Left cardiac atrium (tissue), 4 donors: ENCODE measurements around the gene JMJD6. TPM values are rescaled to one million over a fixed set of nuclear protein-coding genes. Genes with fewer than 3 reads are reported as not detected.
A peak's percentile ranks its signal among the peaks of the same experiment; 100 is the strongest.

Source experiments
- ATAC-seq, 2 donors: fragments of 200-7000 bp; cut with Tn5 transposase; one replicate each; pipeline ENCODE4 v1.9.1; 2020; ENCODE audit warnings: mild to moderate bottlenecking in 2 of 2, moderate library complexity in 2 of 2
- DNase-seq: peaks from one replicate; pipeline ENCODE4 v3.0.0-alpha.2; 2020
- intact Hi-C, 2 donors: fragments of 100-400 bp; cut with DNase I; formaldehyde crosslinking; loops; one replicate each; pipeline versions ENCODE4 v1.14.1 to v1.15.1; 2022 to 2023
- total RNA-seq, 2 donors: library from RNA; stranded (reverse); fragmentation: NEBNext Ultra II Directional; extraction: Animal tissue kit (Norgen Biotek cat#: 25700); gene quantifications; one replicate each; pipeline ENCODE4 v1.2.1, GENCODE V29; 2021
- donor health status: DM: no; HTN: yes; CAD: no.
- donor health status: DM: no; HTN: yes; CAD: no; lungs with severe emphysema.
- donor health status: DM: yes; HTN: yes; CAD: no.
- donor health status: Dilated cardiomyopathy.

The JMJD6 gene
- total RNA-seq, 2 donors from 2014 or later, result 44.9 to 55.3 TPM

DNA sequence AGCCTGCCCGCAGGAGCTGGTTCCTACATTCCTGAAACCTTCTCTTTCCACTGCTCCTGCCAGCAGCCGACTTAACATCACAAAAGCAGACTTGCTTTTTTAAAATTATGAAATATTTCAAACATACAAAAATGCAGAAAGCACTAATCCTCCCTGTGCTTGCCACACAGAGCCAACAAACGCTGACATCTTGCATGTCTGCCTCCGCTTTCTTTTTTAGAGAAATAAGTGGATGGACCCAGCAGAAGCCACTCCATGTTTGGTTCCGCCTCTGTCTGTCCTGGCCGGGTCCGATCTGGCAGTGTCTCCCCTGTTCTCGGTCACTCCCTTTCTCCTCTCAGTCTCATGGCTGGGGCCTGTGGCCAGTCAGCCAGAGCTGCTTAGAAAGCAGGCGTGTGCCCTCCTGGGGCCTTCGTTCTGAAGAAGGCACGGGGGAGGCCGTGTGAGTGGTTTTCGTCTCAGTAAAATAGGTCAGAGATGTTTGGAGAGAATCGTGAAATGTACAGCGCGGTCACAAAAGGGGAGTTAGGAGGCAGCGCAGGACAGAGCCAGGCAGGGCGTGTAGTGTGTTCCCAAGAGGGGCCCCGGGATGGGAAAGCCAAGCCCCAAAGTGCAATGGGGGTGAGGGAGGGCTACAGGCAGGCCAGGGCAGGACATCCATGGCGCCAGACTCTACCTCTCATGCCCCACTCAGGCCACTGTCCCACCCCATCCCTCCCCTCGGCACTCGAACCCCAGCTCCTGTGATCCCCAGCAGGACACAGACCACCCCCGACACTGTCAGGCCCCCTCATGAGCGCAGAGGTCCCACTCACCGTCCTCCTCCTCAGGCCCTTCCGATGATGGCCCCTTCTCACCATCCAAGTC, 38.9 kb downstream of the JMJD6 start:
- DNase-seq (peak; percentile 77), ATAC-seq (peak; percentile 50 to 53)
- intact Hi-C loops, result no loop called here

DNA sequence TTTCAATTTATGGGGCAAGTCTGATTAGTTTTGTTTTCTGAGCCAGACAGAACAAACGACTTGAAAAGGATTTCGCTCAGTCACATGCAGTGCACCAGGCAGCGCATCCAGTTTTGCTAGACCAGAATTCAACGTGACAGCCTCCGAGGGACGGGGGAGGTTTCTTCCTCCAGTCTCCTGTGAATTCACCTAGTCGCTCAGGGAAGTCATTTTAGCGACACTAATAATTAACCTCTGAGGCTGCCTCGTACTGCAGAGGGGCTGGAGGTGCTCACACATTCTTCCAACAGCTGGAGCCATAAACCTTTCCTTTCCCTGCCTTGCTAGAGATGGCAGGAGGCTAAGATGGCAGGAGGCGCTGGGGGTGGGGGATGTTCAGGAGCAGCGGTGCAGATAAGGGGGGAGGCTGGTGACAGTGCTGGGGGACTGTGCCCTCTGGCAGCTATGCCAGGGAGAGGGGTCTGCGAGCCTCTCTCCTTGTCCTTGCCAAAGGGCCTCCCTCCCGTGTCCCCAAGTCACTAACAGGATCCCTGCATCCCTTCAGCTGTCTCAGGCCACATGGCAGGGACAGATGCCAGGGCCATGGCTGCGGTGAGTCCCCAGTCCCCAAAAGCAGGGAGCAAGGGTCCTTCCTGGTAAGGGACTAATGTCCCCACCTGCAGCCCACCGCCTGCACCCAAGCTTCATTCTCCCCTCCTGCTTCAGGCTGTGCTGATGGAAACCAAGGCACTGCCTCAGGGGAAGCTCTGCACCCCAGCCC, 39.7 kb downstream of the JMJD6 start:
- intact Hi-C loops, result no loop called here
- DNase-seq (no peak), ATAC-seq (no peak)

DNA sequence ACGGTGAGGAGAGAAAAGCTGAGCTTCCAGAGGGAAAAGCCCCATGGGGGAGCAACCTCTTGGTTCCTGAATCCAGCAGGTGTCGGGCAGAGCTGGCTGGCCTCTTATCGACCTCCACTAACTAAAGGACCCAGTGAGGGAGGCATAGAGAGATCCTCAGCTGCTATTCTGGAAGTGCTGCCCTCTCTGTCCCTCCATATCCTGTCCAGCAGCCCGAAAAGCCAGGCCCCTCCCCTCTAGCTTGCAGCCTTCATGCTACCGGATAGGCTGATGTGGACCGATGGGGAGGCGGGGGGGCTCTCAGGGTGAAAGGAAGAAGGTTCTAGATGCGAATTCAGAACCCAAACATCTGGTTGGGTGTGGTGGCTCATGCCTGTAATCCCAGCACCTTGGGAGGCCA, 40.6 kb downstream of the JMJD6 start:
- ATAC-seq (peak in 1 of 2 donors; percentile 3), DNase-seq (no peak)
- intact Hi-C loops, result no loop called here

DNA sequence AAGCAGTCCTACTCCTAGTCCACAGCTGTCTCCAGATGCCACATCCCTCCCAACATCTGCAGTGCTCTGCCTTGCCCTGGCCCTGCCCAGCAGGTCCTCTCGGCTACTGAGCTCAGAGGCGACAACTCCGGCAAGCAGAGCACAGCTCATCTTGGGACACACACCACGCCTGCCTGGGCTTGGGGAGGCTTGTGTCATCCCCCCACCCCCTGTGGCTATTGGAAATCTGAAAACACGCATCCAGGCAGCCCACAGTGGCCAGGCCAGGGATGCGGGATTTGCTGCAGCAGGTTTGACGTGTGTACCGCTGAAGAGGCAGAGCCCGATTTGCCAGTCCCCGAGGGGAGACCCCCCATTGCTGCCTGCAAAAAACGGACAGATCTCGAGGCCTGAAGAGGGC, 41.0 kb downstream of the JMJD6 start:
- ATAC-seq (no peak), DNase-seq (no peak)
- intact Hi-C loops, result no loop called here

DNA sequence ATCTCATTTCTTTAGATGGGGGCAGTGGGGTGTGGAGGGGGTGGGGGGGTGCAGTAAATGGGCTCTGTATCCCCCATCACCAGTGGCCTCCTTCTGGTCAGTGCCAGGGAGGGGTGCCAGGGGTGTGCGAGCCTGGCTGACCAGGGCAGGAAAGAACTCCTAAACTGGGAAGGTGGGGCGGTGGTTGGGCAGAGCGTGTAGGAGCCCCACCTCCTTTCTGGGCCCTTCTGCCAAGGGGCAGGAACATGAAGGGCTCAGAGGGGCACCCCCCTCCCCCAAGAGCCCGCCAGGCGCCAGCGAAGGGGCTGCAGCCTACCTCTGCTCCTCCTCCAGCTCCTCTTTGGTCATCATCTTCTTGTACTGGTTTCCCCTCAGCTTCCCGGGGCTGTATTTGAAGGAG, 41.6 kb downstream of the JMJD6 start:
- ATAC-seq (no peak), DNase-seq (no peak)
- intact Hi-C loops, result loop anchor here in 1 of 2 donors (5.0 kb wide), 1 partner anchor 33 kb away; no protein-coding TSS in a partner anchor

DNA sequence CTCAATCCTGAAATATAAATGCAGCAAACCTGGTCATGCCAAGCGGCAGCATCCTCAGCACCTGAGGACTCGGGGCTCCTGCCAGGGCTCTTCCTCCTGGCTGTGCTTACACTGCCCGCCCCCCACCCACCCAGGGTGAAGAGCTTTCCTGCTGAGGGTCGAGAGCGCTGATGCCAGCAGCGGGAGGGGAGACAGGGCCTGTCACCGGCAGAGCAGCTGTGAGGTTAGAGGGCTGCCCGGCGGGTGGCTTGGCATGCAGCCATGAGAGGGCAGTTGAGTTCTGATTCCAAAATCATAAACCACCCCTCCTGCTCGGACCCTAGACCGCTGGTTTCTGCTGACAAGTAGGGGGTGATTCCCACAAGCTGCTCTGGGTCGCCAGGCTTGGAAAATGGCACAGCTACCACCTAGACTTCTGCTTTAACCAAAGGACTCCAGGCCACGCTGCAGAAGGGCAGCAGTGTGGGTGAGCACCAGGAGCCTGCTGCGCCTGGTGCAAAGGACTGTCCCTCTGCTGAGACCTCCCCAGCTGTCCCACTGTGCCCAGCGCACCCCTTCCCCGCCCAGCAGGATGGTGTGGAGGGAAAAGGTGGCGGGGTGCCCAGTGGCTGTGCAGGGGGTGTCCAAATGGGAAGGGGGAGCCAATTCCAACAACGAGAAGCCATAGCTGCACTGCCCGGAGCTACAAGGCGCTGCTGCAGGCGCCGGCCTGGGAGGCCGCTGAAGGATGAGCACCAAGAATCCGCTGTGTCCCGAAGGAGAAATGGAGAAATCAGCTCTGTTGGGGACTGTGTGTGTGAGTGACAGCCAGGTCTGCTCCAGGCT, 42.3 kb downstream of the JMJD6 start:
- DNase-seq (no peak), ATAC-seq (no peak)
- intact Hi-C loops, result loop anchor here in 1 of 2 donors (5.0 kb wide), 1 partner anchor 33 kb away; no protein-coding TSS in a partner anchor

DNA sequence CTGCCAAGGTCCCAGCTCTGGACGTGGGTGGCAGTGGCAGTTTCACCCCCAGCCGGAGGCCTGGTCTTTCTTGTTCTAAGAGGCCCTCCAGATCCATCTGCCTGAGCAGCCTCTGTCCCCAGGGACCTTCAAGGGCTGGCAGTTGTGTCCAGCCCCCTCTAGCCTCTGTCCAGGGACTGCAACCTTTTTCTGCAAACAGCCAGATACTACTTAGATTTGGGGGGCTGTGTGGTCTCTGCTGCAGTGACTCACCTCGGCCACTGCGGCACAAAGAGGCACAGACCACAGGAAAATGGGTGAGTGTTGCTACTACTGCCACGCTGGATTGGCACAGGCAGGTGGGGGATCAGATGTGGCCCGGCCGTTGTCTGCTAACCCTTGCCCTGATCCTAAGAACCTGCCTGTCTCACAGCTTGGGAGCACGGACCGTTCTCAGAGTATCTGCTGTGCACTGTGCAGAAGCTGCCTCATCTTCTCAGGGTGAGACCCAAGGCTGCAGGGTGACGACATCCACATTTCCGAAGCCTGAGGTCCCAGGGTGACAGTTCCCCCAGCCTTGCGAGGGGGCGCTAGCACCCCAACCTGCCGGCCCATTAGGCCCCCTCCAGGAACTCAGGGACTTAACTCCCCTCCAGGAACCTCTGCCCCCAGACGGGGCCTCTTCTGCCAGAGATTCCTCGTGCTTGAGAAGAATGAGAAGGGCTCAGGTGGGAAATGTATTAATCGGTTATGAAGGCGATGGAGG, 43.2 kb downstream of the JMJD6 start:
- ATAC-seq (no peak), DNase-seq (no peak)
- intact Hi-C loops, result loop anchor here in 1 of 2 donors (5.0 kb wide), 1 partner anchor 34 kb away; no protein-coding TSS in a partner anchor

DNA sequence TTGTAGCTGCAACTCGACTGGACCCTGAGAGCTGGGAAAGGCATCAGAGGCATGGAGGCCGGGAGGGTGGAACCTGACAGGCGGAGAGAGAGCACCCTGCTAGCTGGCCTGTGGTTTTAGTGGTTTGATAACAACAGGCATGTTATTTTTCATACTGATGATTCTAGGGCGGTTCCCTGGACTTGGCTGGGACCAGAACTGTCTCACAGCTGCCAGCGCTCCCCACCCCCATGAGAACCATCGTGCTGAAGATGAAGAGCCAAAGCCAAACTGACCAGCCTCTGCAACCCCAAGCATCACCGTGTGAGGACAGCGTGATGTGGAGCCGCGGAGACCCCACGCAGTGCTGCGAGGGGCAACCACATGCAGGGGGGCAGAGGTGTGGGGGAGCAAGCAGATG, 44.1 kb downstream of the JMJD6 start:
- DNase-seq (peak; percentile 69), ATAC-seq (peak; percentile 58 to 77)
- intact Hi-C loops, result loop anchor here in 1 of 2 donors (5.0 kb wide), 1 partner anchor 35 kb away; no protein-coding TSS in a partner anchor

DNA sequence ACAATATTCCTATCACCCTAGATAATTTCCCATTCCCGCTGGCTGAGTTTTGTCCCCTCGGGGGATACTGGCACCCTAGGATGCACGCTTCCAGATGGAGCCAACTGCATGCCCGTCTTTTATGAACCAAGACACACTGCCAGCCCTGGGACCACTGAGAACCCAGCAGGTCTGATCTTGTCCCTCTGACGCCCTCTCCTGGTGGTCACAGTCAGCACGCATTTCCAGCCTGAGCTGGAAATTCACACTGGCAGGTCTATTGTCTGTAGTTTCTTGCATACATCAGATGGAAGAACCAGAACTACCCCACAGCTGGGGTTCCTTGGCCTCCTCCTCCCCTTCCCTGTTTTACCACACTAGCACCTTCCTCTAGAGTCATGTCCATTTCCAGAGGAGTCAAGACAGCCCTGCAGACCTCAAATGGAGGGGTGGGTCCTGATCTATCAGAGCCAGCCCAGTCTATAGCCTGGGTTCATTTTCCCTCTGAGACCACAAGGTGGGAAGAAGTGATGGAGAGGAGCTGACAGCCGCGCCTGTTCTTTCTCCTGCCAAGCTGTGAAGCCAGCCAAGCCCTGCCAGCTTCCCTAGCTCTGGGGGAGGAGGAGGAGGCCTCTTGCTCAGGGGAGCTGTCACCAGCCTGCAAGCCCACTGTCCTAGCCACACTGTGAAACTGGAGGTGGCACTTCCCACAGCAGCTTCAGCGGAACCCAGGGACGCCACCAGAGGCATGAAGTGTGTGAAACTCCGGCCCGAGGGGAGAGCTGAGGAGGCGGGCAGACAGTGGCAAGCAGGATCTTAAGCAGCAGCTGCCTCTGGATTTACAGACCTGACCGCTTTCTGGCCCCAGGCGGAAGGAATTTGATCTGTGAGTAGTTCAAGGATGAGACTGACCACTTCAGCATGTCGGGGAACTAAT, 44.9 kb downstream of the JMJD6 start:
- peak; percentile 59 for ATAC-seq
- DNase-seq, result peak; percentile 80
- intact Hi-C loops, result loop anchor here in 1 of 2 donors (5.0 kb wide), 1 partner anchor 36 kb away; no protein-coding TSS in a partner anchor

DNA sequence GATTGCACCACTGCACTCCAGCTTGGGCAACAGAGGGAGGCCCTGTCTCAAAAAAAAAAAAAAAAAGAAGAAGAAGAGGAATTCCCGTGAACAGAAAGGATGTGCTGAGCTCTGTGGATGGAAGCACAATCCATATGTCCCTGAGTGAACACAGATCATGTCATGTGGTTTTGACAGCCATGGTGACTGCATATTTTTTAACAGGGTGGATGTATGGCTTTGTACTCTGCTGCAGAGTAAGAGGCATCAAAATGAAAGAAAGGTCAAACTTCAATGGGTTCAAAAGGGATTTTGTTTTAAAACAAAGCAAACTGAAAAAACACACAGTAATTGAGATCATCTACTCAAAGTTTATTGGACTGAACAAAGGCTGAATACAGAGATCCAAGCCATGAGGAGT, 47.2 kb downstream of the JMJD6 start:
- DNase-seq (no peak), ATAC-seq (no peak)
- intact Hi-C loops, result no loop called here

DNA sequence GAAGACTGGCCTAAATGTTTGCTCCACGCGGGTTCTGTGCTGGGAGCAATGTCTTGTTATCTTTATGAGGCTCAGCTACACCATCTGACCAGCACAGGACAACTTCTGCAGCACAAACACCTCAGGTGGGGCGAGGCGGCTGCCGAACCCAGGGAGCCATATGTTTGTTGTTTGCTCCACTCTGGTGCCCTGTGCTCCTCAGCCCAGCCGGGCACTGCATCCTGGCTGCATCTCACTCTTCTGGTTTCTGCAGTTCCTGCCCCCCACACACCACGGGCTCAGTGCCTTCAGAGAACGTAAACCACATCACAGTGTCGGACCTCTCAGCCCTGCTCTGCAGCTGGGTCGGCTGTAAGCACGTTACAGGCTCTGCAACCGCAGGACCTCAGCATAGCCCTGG, 48.1 kb downstream of the JMJD6 start:
- no peak for DNase-seq
- ATAC-seq, result no peak
- intact Hi-C loops, result no loop called here

DNA sequence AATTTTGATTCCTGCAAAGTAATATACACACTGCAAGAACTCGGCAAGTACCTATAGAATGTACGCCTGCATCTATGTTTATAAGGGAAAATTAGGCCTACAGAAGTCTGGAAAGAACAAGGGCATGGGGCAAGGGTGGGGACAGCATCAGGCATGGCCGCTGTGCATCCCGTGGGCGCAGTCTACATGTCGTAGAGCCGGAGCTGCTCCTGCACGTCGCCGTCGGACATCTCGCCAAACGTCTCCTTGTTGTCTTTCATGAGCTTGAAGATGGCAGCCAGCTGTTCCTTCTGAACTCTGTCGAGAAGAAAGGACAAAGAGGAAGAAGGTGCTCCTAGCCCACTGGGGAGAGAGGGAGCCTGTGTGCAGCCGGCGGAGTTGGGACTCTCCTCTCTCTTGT, 49.0 kb downstream of the JMJD6 start:
- DNase-seq, result no peak
- intact Hi-C loops, result no loop called here
- ATAC-seq, result no peak

DNA sequence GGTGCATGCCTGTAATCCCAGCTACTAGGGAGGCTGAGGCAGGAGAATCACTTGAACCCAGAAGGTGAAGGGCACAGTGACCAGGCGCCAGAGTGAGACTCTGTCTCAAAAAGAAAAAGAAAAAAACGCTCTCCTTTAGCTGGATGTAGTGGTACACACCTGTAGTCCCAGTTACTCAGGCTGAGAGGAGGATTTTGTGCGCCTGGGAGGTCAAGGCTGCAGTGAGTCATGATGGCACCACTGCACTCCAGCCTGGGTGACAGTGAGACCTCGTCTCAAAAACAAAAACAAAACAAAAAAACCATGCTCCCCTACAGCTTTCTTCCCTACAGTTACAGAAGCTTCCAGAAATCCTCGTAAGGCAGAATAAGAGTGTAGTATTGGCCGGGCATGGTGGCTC, 49.8 kb downstream of the JMJD6 start:
- DNase-seq, result no peak
- intact Hi-C loops, result no loop called here
- ATAC-seq, result no peak

DNA sequence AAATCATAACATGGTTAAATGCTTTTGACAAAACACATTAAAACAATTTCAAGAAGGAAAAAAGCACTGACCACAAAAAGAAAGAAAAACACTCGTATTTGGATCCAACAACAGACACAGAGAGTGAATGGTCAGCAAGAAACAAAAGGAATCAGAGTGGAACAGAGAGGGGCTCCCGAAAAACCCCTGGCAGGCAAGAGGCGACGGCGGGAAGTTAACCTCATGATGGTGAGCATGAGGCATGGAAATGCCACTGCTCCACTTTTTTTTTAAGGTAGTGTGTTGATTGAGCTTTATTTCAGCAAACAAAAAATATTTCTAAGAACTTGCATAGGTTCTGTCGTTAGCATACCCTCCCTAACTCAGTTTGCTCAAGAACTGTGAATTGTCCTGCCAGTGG, 50.8 kb downstream of the JMJD6 start:
- intact Hi-C loops, result no loop called here
- no peak for DNase-seq

DNA sequence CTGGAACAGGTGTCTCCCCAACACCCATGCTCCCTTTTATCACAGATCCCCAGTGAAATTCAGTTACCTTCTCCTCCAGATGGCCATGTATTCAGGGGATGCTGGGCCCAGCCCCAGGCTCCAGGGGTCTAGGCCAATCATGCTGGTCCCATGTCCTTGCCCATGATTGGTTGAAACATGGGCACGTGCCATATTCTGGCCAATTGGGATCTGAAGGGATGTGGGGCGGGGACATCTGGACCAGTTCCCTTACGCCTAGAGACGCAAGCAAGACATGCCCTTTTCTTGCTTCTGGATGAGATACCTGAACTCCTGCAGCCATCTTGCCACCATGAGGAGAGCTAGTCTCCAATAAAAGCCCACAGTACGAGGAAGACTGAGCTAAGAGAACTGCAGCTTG, 51.8 kb downstream of the JMJD6 start:
- ATAC-seq, result no peak
- no peak for DNase-seq
- intact Hi-C loops, result no loop called here

More for the DNA sequence above, 50.8 kb downstream of the JMJD6 start:
- ATAC-seq, result no peak

DNA sequence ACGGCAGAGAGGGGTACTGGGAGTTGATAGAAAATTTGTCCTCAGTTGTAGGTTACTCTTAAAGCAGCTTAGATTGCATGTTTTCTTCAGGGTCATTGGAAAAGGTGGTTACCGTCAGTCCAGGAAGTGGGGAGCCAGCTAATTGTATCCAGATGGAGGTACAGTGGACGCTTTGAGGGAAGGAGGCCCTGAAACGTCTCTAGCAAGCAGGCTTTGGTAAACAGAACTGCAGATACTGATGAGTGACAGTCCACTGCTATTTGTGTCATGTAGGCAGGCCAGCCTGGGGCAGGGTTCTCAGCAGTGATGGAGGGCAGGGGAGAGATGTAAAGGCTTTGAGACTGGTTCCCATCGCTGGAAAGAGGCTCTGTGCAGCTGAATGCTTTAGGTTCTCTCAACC, 52.7 kb downstream of the JMJD6 start:
- intact Hi-C loops, result no loop called here
- ATAC-seq (no peak), DNase-seq (no peak)

DNA sequence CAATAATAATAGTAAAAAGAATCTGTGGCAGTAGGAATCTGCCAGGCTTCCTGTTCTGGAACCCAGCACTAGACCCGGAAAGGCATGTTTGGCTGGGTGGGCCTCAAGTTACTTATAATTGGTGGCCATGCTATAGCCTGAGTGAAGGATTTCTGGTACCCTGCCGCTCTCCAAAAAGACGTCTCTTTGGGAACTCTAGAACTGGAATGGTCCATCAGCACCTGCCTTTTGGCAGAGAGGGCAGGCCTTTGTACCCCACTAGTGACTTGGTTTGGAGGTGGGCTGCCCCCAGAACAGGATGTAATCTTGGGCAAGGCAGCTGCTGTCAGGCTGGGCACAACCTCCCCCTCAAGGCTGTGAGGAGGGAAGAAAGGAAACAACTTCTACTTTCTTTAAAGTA, 53.5 kb downstream of the JMJD6 start:
- ATAC-seq, result no peak
- DNase-seq, result no peak
- intact Hi-C loops, result no loop called here
